Sigmoid colon (tissue), 7 donors: ENCODE results near the gene LCE4A. TPM values are rescaled to one million over a fixed set of nuclear protein-coding genes. Genes with fewer than 3 reads are reported as not detected.

Experiments used
- DNase-seq: peaks from one replicate; pipeline ENCODE4 v3.0.0-alpha.2; 2019
- H3K27ac ChIP-seq, 4 donors: fragments of 200-600 bp; sonication (generic); one replicate each; pipeline ENCODE4 v1.5.1; 2016 to 2019; ENCODE audit warnings: mild to moderate bottlenecking in 1 of 4
- H3K27me3 ChIP-seq, 3 donors: fragments of 200-600 bp; sonication (generic); one replicate each; pipeline ENCODE4 v1.5.1; 2019; ENCODE audit warnings: mild to moderate bottlenecking in 1 of 3
- H3K36me3 ChIP-seq, 4 donors: fragments of 200-600 bp; sonication (generic); one replicate each; pipeline ENCODE4 v1.5.1; 2016 to 2019
- H3K4me1 ChIP-seq, 4 donors: fragments of 200-600 bp; sonication (generic); one replicate each; pipeline ENCODE4 v1.5.1; 2017 to 2019
- H3K4me3 ChIP-seq, 4 donors: fragments of 200-600 bp; sonication (generic); one replicate each; pipeline ENCODE4 v1.5.1; 2017 to 2019; ENCODE audit warnings: mild to moderate bottlenecking in 2 of 4, moderate library complexity in 1 of 4
- H3K9me3 ChIP-seq, 4 donors: fragments of 200-600 bp in 3 of 4; sonication (generic) in 3 of 4; one replicate each; pipeline versions ENCODE4 v1.5.1 to v1.6.1; 2013 to 2019
- EP300 ChIP-seq, 4 donors: sonication (generic); formaldehyde crosslinking; IDR thresholded peaks; one replicate each; pipeline ENCODE4 v1.6.1; 2017; ENCODE audit warnings: antibody characterized with exemption in 4 of 4
- POLR2A ChIP-seq, 2 donors: fragments of 450-650 bp; IDR thresholded peaks; one replicate each; pipeline ENCODE4 v1.6.1; 2016; ENCODE audit warnings: antibody characterized with exemption in 2 of 2, mild to moderate bottlenecking in 2 of 2, moderate library complexity in 2 of 2
- POLR2AphosphoS5 ChIP-seq, 4 donors: sonication (generic); formaldehyde crosslinking; IDR thresholded peaks; one replicate each; pipeline ENCODE4 v1.6.1; 2017; ENCODE audit warnings: antibody characterized with exemption in 4 of 4
- WGBS, 2 donors: extraction: QIAGEN DNeasy Blood & Tissue Kit; methylation state at CpG; one replicate each; pipeline ENCODE4 v1.1.7; 2013; 5-methylcytosine and 5-hydroxymethylcytosine counted together
- intact Hi-C: fragments of 100-400 bp; cut with DNase I; formaldehyde crosslinking; loops from one replicate; pipeline ENCODE4 v1.15.1; 2023
- polyA plus RNA-seq, 3 donors: library from polyadenylated mRNA; stranded (reverse); fragments of 200-250 nt; gene quantifications; one replicate each; pipeline ENCODE4 v1.2.3, GENCODE V29; 2013
- total RNA-seq, 4 donors: library from RNA; depleted of rRNA; stranded (reverse); fragments of >200 nt; gene quantifications; one replicate each; pipeline ENCODE4 v1.1.0, GENCODE V29; 2016
- TF ChIP-seq, protein P1 (sequence below), 4 experiments: fragments of 450-650 bp in 3 of 4; fragments of 200-600 bp in 1 of 4; IDR thresholded peaks; one replicate each; pipeline ENCODE4 v1.5.1; 2016 to 2019; ENCODE audit warnings: antibody characterized with exemption in 4 of 4, mild to moderate bottlenecking in 3 of 4, moderate library complexity in 2 of 4
- donor health status: healthy with polysubstance abuse.
- donor health status: Bipolar disorder and iron deficiency.
- donor health status: healthy.

Gene LCE4A
- total and polyA plus RNA-seq, 7 donors = not detected

DNA sequence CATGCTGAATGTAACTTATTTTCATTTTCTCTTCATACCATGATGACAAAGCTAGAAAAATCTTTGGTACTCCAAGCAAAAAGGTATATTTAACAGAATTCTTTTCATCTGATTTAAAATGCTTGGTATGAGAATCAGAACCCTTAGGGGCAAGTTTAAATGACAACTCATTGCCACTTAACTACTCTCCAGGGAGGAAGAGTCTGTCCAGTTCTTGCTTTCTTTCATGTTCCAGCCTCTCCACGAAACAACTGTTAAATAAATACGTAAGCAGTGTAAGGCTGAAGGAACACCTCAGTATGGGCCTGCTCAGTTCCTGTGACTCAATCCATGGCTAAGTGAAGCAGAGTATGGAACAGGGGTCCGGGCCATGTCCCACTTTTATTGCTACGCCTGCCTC, 8.2 kb upstream of the LCE4A start:
- intact Hi-C loops = no loop called here
- no peak for DNase-seq
- WGBS, 2 donors = 78 to 83% methylated on average over 4 of the region's 4 CpGs
- Histone ChIP-seq H3K9me3 (no peaks in the 10 kb centered on the region), H3K36me3 (no peaks in the 10 kb centered on the region), H3K27ac (no peak overlapping the region), H3K27me3 (no peaks in the 10 kb centered on the region), H3K4me1 (no peaks in the 10 kb centered on the region), H3K4me3 (no peak overlapping the region)
- TF ChIP-seq, protein P1, sequence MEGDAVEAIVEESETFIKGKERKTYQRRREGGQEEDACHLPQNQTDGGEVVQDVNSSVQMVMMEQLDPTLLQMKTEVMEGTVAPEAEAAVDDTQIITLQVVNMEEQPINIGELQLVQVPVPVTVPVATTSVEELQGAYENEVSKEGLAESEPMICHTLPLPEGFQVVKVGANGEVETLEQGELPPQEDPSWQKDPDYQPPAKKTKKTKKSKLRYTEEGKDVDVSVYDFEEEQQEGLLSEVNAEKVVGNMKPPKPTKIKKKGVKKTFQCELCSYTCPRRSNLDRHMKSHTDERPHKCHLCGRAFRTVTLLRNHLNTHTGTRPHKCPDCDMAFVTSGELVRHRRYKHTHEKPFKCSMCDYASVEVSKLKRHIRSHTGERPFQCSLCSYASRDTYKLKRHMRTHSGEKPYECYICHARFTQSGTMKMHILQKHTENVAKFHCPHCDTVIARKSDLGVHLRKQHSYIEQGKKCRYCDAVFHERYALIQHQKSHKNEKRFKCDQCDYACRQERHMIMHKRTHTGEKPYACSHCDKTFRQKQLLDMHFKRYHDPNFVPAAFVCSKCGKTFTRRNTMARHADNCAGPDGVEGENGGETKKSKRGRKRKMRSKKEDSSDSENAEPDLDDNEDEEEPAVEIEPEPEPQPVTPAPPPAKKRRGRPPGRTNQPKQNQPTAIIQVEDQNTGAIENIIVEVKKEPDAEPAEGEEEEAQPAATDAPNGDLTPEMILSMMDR (IDR thresholded peaks at IDR 0.05) = no peak
- no peak for TF ChIP-seq POLR2AphosphoS5 (IDR thresholded peaks at IDR 0.05)
- no peak for TF ChIP-seq EP300 (IDR thresholded peaks at IDR 0.05)
- no peak for TF ChIP-seq POLR2A (IDR thresholded peaks at IDR 0.05)

DNA sequence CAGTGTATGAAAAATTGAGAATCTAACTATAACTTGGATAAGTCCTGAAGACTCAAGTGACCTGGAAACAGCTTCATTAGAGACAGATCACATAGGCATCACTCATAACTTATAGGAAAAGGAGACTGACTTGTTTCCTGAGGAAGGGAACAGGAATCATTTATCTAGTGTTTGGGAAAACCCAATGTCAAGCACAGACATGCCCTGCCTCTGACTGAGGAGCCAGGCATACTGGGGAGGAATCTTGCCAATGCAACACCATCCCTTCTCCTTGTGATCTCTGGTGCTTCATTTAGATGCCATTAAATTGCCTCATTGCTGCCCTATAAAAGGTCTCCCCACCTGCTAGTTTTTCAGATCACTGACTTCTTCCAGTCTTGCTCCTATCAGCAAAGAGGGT, 10.3 kb downstream of the LCE4A start:
- H3K9me3 ChIP-seq = peaks cover 0 to 6% (median 5%) of the 10 kb centered on the region in 4 donors
- no peak for DNase-seq
- H3K4me3 ChIP-seq = no peak overlapping the region
- H3K4me1 ChIP-seq = no peaks in the 10 kb centered on the region
- no peaks in the 10 kb centered on the region for H3K27me3 ChIP-seq
- TF ChIP-seq POLR2AphosphoS5 (IDR thresholded peaks at IDR 0.05) (no peak), EP300 (IDR thresholded peaks at IDR 0.05) (no peak), POLR2A (IDR thresholded peaks at IDR 0.05) (no peak)
- TF ChIP-seq, protein P1 (IDR thresholded peaks at IDR 0.05) = no peak
- intact Hi-C loops = no loop called here
- H3K36me3 ChIP-seq = no peaks in the 10 kb centered on the region
- H3K27ac ChIP-seq = no peak overlapping the region

DNA sequence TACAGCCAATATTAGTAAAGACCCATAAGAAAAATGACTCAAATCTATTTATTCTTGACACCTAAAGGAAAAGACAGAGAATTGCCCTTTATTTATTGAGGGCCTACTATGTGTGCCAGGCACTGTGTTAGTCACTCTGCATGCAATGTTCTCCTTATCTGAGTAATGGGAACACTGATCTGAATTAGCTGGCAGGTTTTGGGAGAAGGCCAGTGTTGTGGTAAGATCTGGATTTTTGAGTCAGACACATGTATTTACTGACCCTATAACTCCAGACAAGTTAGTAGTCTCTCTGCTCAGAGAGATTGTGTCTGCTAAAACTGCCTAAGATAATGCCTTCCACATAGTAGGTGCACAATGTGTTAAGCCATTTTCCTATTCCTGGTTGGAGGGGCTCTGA, 17.3 kb downstream of the LCE4A start:
- intact Hi-C loops = no loop called here
- H3K27me3 ChIP-seq = no peaks in the 10 kb centered on the region
- no peak overlapping the region for H3K27ac ChIP-seq
- DNase-seq = no peak
- no peaks in the 10 kb centered on the region for H3K9me3 ChIP-seq
- H3K4me1 ChIP-seq = peaks cover 0 to 13% (median 6%) of the 10 kb centered on the region in 4 donors
- H3K4me3 ChIP-seq = no peak overlapping the region
- no peaks in the 10 kb centered on the region for H3K36me3 ChIP-seq
- TF ChIP-seq EP300 (IDR thresholded peaks at IDR 0.05) (no peak), POLR2A (IDR thresholded peaks at IDR 0.05) (no peak), POLR2AphosphoS5 (IDR thresholded peaks at IDR 0.05) (no peak)
- TF ChIP-seq, protein P1 (IDR thresholded peaks at IDR 0.05) = no peak

DNA sequence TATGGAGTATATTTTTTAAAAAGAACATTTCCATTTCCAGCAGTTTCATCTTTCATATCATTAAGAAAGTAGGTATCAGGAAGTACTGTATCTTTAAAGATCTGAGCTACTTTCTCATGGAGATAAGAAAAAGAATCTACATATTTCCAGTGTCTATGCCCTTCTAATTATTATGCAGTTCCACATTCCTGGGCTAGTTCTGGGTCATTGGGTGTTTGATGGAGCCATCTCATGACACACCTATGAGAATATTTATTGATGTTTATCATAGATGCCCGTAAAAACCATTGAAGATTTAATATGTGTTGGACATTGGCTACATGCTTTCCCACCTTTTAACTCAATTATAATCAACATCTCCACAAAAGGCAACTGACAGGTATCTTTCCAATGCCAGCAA, 21.0 kb downstream of the LCE4A start:
- peaks cover 0 to 13% (median 6%) of the 10 kb centered on the region in 4 donors for H3K4me1 ChIP-seq
- intact Hi-C loops = no loop called here
- H3K36me3 ChIP-seq = no peaks in the 10 kb centered on the region
- no peaks in the 10 kb centered on the region for H3K9me3 ChIP-seq
- 62 to 67% methylated on average over 1 of the region's 1 CpG for WGBS, 2 donors
- H3K27me3 ChIP-seq = no peaks in the 10 kb centered on the region
- H3K4me3 ChIP-seq = no peak overlapping the region
- no peak for DNase-seq
- no peak overlapping the region for H3K27ac ChIP-seq
- TF ChIP-seq EP300 (IDR thresholded peaks at IDR 0.05) = no peak
- TF ChIP-seq POLR2AphosphoS5 (IDR thresholded peaks at IDR 0.05) = no peak
- TF ChIP-seq POLR2A (IDR thresholded peaks at IDR 0.05) = no peak
- TF ChIP-seq, protein P1 (IDR thresholded peaks at IDR 0.05) = no peak

DNA sequence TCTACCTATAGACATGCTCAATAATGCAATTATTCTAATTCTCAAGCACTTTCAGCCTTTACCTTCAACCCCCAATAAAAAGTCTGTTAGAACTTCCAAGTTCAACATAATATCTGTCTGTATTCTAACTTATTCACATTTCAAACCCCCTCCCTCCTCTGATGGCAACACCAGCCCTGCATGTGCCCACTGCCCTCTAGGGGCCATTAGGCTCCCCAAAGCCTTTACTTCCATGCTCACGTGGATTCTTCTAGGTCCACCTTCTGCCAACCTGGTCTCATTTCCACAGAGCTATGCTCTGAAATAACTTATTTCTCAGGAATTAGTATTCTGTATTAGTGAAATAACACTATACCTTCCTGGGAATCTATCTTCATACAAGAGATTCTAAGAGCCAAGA, 27.7 kb downstream of the LCE4A start:
- TF ChIP-seq EP300 (IDR thresholded peaks at IDR 0.05) (no peak), POLR2A (IDR thresholded peaks at IDR 0.05) (no peak), POLR2AphosphoS5 (IDR thresholded peaks at IDR 0.05) (no peak)
- TF ChIP-seq, protein P1 (IDR thresholded peaks at IDR 0.05) = no peak
- no peaks in the 10 kb centered on the region for H3K4me1 ChIP-seq
- WGBS, 2 donors = 14 to 26% methylated on average over 1 of the region's 1 CpG

More for the DNA sequence above, 27.7 kb downstream of the LCE4A start:
- no peaks in the 10 kb centered on the region for H3K36me3 ChIP-seq
- no peaks in the 10 kb centered on the region for H3K9me3 ChIP-seq
- DNase-seq = no peak
- no peak overlapping the region for H3K4me3 ChIP-seq
- no peaks in the 10 kb centered on the region for H3K27me3 ChIP-seq
- intact Hi-C loops = no loop called here
- H3K27ac ChIP-seq = no peak overlapping the region
